Adrenal gland (tissue), 5 donors: ENCODE results near the gene MDM2.

Source experiments
- POLR2A ChIP-seq, 2 donors: fragments of 450-650 bp; IDR thresholded peaks; one replicate each; pipeline ENCODE4 v1.6.1; 2017; ENCODE audit warnings: antibody characterized with exemption in 2 of 2, mild to moderate bottlenecking in 2 of 2, moderate library complexity in 1 of 2
- TF ChIP-seq, protein P1 (sequence below), 6 experiments: fragments of 450-650 bp in 4 of 6; fragments of 200-600 bp in 2 of 6; sonication (generic) in 1 of 6; IDR thresholded peaks; 1 replicate in 5 of 6; 2 replicates in 1 of 6; pipeline versions ENCODE4 v1.5.1 to v1.8.0; 2016 to 2021; ENCODE audit warnings: antibody characterized with exemption in 6 of 6, mild to moderate bottlenecking in 2 of 6, moderate library complexity in 1 of 6
- donor health status: DM: no; HTN: no; CAD: no.

DNA sequence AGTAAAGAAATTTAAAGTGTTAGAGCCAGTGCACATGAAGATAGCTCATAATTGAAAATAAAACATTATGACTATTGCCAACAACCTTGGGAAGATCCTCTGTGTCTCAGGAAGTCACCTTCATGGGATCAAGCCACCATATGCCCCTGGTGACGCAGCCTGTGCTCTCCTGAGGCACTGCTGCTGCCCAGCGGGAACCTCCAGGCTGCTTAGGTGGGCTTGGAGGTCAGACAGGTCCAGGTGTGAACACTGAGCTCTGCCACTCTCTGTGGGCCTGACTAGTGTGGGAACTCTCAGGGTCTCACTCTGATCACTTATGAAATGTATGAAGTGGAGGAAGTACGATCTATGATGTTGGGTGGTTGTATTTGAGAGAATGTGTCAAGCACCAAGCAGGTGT, 45.3 kb upstream of the MDM2 start:
- TF ChIP-seq, protein P1, sequence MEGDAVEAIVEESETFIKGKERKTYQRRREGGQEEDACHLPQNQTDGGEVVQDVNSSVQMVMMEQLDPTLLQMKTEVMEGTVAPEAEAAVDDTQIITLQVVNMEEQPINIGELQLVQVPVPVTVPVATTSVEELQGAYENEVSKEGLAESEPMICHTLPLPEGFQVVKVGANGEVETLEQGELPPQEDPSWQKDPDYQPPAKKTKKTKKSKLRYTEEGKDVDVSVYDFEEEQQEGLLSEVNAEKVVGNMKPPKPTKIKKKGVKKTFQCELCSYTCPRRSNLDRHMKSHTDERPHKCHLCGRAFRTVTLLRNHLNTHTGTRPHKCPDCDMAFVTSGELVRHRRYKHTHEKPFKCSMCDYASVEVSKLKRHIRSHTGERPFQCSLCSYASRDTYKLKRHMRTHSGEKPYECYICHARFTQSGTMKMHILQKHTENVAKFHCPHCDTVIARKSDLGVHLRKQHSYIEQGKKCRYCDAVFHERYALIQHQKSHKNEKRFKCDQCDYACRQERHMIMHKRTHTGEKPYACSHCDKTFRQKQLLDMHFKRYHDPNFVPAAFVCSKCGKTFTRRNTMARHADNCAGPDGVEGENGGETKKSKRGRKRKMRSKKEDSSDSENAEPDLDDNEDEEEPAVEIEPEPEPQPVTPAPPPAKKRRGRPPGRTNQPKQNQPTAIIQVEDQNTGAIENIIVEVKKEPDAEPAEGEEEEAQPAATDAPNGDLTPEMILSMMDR (IDR thresholded peaks at IDR 0.05): no peak
- no peak for TF ChIP-seq POLR2A (IDR thresholded peaks at IDR 0.05)
